Bone marrow (tissue), 2 donors: ENCODE measurements around the gene FAM184A.
A peak's percentile ranks its signal among the peaks of the same experiment; 100 is the strongest.
"Not testable (repeated sequence)": the region's sequence is repeated elsewhere in the genome, so short reads cannot be mapped to it uniquely, and the experiment has no call there.

Experiments used
- DNase-seq, 2 donors: peaks; one replicate each; lab custom pipeline; 2025; lab: John Stamatoyannopoulos, UW

The FAM184A gene, protein sequence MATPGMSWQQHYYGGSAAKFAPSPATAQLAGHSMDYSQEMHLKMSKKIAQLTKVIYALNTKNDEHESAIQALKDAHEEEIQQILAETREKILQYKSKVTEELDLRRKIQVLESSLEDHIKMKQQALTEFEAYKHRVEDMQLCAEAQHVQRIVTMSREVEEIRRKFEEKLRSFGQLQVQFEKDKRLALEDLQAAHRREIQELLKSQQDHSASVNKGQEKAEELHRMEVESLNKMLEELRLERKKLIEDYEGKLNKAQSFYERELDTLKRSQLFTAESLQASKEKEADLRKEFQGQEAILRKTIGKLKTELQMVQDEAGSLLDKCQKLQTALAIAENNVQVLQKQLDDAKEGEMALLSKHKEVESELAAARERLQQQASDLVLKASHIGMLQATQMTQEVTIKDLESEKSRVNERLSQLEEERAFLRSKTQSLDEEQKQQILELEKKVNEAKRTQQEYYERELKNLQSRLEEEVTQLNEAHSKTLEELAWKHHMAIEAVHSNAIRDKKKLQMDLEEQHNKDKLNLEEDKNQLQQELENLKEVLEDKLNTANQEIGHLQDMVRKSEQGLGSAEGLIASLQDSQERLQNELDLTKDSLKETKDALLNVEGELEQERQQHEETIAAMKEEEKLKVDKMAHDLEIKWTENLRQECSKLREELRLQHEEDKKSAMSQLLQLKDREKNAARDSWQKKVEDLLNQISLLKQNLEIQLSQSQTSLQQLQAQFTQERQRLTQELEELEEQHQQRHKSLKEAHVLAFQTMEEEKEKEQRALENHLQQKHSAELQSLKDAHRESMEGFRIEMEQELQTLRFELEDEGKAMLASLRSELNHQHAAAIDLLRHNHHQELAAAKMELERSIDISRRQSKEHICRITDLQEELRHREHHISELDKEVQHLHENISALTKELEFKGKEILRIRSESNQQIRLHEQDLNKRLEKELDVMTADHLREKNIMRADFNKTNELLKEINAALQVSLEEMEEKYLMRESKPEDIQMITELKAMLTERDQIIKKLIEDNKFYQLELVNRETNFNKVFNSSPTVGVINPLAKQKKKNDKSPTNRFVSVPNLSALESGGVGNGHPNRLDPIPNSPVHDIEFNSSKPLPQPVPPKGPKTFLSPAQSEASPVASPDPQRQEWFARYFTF

GRCh38 chr6:119078376-119079282 lies at the start of gene FAM184A:
FAM184A (minus strand) TSS chr6:119078664; CDS start chr6:119078299, 365 bp downstream.
- peak in 1 of 2 donors; percentile 27 for DNase-seq

DNA sequence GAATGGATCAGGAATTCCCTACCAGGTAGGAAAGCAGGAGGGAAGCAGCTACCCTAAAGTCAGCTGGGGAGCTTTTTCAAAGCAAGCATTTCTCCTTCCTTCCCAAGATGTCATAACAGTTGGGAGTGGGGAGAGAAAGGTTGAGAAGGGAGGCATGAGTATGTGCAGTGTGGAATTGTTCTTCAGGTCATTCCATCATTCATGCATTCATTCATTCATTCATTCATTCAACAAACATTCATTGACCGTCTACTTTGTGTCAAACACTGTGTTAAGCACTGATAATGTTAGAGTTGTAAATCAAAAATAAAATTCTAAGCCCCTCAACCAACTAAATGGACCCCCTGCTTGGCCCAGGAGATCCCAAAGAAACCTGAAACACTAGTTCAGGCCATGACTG lies 49.2 kb upstream of the FAM184A start:
- DNase-seq, result no peak

GRCh38 chr6:119126826-119127225 lies 48.4 kb upstream of the FAM184A start:
- DNase-seq, result no peak

DNA sequence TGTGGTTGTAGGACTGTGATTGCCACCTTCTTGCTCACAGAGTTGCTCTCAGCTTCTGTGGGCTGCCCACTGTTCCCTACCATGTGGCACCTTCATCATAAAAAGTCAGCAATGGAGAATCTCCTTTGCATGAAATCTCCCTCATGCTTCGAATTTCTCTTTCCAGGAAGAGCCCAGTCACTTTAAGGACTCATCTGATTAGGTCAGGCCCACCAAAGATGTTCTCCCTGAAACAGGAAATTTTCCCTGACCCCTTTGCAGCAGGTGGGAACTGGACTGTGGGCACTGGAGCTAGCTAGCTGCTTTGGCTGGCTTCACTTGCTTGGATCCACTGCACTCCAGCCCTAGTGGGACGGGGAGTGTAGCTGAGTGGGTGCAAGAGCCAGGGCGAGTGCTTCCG lies 47.7 kb upstream of the FAM184A start:
- DNase-seq, result no peak

- no peak for DNase-seq
These were observed 47.1 kb upstream of the FAM184A start for GRCh38 chr6:119125576-119125975.

DNA sequence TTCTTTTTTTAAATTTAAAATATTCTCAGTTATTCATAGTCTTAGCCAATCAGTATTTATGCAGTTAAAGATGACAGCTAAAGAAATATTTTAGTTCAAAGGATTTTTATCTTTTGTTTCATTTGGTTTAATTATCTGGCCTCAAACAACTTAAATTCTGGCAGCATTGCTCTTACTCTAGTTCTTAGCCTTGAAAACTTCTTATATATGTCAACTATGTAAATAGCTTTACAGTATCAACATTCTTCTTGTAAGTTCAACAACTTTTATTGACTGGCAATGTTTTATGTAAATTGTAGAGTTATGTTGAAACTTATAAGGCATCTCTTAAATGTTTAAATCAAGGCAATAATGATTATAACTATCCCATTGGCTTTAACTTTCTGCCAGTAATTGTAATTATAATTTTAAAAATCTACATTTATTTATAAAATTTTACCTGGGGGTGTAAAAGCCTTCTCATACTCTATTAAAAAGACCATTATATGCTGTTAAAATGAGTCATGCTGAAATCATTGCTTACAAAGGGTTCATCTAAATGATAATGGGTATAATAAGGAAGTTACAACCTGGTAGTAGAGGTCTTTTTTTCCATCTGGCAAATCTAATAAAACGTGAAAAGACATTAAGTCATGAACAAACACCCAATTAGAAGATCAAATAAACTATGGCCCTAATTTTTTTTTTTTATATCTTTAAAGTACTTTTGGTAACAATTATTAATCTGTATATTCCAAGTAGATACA lies 45.8 kb upstream of the FAM184A start:
- DNase-seq, result no peak

DNA sequence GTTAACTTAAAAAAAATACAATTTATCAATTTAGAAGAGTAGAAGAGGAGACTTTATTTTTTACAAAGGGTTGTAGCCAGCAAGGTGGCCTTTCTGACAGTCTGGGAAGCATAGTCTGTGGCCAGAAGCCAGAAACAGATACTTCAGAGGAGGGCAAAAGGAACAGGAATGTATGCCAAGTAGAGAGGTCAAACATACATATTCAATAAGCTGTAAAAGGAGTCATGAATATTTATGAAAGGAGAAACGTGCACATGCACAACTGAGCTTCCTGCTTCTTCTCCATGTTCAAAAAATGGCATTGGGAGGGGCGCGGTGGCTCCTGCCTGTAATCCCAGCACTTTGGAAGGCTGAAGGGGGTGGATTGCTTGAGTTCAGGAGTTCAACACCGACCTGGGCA lies 43.9 kb upstream of the FAM184A start:
- no peak for DNase-seq

DNA sequence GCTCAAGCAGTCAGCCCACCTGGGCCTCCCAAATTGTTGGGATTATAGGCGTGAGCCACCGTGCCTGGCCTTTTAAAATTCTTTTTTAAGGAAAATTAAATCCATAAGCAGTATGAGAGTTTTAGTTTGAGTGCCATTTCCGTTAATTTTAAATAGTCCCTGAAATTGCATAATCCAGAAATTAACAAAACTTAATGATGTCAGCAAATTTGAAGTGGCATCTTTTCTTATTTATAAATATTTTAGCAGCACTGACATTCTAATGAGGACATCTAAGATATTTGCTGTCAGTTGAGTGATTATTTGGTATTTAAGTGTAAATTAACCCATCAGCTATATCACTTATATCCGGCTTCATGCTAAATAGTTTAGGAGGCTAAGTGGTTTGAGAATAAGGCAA lies 42.9 kb upstream of the FAM184A start:
- no peak for DNase-seq

GRCh38 chr6:119119989-119120388 lies 41.5 kb upstream of the FAM184A start:
- no peak for DNase-seq

DNA sequence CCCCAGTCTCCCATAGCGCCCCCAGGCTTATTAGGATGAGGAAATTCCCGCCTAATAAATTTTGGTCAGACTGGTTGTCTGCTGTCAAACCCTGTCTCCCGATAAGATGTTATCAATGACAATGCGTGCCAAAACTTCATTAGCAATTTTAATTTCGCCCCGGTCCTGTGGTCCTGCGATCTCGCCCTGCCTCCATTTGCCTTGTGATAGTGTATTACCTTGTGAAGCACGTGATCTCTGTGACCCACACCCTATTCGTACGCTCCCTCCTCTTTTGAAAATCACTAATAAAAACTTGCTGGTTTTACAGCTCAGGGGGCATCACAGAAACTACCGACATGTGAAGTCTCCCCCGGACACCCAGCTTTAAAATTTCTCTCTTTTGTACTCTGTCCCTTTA lies 40.6 kb upstream of the FAM184A start:
- DNase-seq, result not testable (repeated sequence)

GRCh38 chr6:119116712-119117281 lies 38.3 kb upstream of the FAM184A start:
- DNase-seq, result no peak

DNA sequence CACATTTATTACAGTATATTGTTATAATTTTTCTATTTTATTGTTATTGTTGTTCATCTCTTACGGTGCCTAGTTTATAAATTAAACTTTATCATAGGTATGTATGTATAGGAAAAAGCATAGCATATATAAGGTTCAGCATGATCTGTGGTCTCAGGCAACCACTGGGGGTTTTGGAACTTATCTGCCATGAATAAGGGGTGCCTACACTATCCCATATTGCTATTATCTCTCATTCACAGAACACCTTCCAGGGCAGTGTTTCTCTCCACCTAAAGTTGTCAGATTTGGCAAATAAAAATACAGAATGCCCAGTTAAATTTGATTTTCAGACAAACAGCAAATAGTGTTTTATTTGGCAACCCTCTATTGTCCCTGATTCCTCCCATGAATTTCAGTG lies 35.5 kb upstream of the FAM184A start:
- DNase-seq, result no peak

GRCh38 chr6:119112812-119113530 lies 34.5 kb upstream of the FAM184A start:
- DNase-seq, result no peak

- peak in 1 of 2 donors; percentile 39 for DNase-seq
These were observed 32.4 kb upstream of the FAM184A start for GRCh38 chr6:119110601-119111548.

DNA sequence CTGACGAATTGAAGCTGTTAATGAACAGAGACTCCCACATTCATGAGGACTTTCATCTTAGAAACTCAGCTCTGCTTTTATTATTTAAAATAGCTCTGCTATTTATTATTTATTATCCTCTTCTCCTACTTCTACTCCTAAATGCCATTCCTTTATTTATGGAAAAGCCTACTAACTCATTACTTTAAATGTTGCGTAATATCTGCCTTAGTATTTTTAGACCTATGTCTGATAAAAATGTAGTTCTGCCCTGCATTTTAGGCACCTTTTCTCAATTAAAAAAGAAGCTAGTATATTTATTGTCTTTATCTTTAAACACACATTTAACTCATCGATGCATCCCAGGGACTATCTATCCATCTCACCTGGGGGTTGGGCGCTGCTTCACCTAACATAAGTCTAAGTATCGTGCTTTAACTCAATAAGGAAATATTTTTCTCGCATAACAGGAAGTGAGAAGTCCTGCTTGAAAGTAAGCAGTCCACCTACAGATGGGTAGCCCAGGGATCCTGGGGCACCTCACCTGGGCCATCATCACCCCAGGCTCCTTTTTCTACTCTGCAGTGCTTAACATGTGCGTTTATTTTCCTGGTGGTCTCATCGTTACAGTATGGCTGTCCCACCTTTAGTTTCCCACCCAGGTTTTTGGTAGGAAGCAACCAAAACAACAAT lies 31.3 kb upstream of the FAM184A start:
- no peak for DNase-seq

GRCh38 chr6:119108076-119108475 lies 29.6 kb upstream of the FAM184A start:
- DNase-seq, result no peak

DNA sequence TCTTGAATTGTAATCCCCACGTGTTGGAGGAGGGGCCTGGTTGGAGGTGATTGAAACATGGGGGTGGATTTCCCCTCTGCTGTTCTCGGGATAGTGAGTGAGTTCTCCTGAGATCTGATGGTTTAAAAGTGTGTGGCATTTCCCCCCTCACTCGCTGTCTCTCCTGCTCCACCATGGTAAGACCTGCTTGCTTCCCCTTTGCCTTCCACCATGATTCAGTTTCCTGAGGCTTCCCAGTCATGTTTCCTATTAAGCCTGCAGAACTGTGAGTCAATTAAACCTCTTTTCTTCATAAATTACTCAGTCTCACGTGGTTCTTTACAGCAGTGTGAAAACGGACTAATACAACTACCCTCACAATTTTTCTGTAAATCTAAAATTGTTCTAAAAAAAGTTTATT lies 26.8 kb upstream of the FAM184A start:
- DNase-seq, result no peak

DNA sequence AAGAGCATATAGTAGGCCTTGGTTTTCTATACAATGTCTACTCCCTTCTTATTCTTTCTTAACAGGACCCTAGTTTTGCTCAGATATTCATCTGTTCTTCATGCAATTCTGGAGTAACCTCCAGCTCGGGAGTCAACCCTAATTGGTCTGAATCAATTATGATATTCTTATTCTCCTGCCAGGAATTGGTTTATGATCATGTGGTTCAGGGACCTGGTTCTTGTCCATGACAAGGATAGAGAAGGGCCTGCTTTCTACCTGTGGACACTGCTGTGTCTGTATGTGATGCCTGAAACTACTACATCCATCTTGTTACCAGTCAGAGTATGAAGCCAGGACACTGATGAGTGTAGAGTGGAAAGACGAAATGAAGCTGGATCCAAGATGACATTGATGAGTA lies 24.4 kb upstream of the FAM184A start:
- no peak for DNase-seq
